Astrocyte of the hippocampus (primary cell): ENCODE measurements around the gene NOTUM.

ENCODE experiments used
- DNase-seq: peaks from one replicate; pipeline ENCODE4 v3.0.0; 2011; ENCODE audit warnings: low read depth, low spot score

Gene NOTUM

GRCh38 chr17:81978524-81979298 lies 17.7 kb upstream of the NOTUM start:
- no peak for DNase-seq

DNA sequence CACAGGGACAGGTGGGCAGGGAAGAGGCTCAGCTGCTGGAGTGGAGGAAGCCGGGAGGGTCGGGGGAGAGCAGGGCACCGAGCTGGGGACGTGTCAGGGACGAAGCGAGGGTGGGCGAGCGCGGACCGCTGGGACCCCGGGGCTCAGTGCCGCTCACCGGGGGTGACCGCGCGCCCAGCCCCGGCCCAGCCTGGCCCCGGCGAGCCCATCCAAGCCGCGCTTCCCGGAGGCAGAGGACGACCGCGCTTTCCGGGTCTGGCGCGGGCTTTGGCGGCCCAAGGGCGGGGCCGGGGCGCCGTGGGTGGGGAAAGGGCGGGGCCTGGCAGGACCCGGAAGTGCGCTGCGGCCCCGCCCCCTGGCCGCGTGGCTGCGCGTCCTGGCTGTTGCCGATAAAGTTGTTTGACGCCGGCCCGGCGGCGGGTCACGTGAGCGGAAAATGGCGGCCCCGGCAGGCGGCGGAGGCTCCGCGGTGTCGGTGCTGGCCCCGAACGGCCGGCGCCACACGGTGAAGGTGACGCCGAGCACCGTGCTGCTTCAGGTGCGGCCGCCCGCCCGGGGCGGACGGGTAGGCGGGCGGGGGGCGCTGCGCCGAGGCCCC lies 16.3 kb upstream of the NOTUM start, which contains the start of gene ASPSCR1:
Gene ASPSCR1, plus strand, starts transcription at position 419 of the 598 bp plus-strand sequence. Its CDS starts 18 bp downstream, at position 437.
- DNase-seq: peak; percentile 97

- DNase-seq: peak; percentile 39
Observed at GRCh38 chr17:81976332-81977210, 15.6 kb upstream of the NOTUM start.

DNA sequence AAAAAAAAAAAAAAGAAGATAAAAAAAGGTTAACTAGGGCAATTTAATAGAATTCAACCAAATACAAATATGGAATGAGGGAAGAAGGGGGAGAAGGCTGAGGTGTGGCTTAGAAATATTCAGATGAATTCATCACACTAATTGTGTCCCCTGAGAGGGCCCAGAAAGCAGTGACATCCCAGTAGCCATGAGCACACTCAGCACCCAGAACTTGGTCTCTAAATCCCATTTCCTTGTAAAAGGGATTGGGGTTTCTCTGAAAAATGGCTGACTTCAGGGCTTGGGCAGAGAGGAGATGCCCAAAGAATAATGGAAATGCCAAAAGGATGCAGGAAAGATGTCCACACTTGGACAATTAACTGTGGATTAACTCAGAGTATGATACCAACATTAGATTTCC lies 12.4 kb upstream of the NOTUM start:
- no peak for DNase-seq

DNA sequence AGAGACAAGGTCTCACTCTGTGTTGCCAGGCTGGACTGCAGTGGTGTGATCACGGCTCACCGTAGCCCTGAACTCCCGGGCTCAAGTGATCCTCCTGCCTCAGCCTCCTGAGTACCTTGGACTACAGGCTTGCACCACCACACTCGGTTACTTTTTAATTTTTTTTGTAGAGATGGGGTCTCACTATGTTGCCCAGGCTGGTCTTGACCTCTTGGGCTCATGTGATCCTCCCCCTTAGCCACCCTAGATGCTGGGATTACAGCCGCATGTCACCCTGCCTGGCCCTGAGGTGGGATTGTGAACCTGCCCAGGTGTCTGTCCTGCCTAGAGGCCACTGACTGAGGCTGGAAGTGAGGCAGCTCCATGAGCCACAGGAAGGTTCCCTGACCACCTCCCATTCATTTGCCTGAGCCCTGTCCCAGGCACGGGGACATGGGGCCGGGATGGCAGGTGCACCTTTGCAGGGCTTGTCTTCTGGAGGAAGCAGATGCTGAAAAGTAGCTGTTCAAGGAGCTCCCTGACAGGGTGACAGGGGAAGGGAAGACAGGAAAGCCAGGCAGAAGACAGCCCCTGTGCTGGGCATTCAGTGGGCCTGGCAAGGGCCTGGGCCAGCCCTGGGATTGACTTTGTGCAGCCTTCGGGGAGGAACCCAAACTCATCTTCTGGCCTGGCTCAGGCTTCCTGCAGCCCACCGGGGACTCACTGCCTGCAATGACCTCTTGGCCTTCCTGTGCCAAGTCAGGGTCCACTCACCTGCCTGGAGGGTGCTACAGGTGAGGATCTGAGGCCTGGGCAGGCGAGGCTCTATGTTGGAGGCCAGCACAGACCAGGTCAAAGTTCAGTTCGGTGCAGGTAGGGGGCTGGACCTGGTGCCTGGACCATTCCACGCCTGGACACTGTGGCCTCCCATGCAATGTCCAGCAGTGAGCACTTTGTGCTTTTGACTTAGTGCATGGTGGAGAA lies 8.1 kb upstream of the NOTUM start:
- DNase-seq: no peak

DNA sequence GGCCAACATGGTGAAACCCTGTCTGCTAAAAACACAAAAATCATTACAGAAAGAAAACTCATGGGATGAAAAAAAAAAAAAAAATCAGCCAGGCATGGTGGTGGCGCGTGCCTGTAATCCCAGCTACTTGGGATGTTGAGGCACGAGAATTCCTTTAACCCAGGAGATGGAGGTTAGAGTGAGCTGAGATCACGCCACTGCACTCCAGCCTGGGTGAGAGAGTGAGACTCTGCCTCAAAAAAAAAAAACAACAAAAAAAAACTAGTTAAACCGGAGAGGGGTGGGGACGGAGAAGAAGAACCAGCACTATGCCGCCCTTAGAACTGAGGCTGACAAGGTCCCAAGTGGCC lies 7.4 kb upstream of the NOTUM start:
- no peak for DNase-seq

- DNase-seq: peak; percentile 88
Observed at GRCh38 chr17:81967533-81968395, 6.8 kb upstream of the NOTUM start.

DNA sequence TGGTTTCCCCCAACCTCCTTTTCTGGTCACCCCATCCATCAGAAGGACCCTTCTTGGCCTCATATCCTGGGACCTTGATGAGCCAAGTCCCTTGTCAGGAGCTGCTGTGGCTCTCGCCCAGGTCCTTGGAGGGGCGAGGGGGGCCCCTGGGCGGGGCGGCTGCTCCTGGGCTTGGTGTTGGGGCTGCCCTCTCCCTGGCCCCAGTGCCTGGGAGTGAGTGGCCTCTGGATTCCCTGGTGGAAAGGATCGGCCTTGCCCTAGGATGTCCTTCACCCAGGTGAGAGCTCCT lies 6.2 kb upstream of the NOTUM start:
- no peak for DNase-seq

DNA sequence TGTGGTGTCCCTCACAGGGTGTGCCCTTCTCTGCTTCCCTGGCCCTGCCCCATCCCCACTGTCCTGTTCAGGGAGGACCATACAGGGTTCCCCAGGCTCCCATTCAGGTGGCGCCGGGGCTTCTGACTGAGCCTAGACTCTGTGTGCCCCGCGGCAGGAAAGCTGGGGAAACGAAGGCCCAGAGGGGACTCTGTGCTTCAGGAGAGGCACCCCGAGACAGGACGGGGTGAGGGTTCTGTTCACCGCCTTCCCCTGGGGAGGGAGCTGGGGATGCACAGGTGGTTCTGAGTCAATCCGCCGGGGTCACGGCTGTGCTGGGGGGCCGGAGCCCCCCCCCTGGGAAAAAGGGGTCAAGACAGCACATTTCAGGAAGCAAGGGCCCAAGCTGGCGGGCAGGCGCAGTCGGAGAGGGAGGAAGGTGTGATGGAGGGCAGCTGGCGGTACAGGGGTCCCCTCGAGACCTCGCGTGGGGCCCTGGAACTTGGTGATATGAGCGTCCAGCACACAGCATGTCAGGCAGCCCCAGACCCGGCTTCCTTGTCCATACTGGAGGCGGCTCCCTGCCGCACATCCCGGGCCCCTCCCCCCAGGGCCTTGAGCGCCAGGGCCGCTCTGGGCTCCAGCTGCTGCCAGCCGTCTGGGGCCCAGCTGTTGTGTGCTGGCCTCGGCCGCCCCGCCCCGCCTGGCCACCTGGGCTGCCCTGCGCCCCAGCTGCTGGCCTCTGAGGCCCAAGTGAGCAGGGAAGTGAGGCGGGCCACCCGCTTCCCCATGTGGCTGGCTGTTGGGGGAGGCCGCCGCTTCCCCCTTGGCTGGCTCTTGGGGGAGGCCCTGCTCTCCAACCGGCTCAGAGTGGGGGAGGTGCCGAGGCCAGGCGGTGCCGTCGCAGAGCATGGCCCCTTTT lies 5.6 kb upstream of the NOTUM start:
- no peak for DNase-seq

DNA sequence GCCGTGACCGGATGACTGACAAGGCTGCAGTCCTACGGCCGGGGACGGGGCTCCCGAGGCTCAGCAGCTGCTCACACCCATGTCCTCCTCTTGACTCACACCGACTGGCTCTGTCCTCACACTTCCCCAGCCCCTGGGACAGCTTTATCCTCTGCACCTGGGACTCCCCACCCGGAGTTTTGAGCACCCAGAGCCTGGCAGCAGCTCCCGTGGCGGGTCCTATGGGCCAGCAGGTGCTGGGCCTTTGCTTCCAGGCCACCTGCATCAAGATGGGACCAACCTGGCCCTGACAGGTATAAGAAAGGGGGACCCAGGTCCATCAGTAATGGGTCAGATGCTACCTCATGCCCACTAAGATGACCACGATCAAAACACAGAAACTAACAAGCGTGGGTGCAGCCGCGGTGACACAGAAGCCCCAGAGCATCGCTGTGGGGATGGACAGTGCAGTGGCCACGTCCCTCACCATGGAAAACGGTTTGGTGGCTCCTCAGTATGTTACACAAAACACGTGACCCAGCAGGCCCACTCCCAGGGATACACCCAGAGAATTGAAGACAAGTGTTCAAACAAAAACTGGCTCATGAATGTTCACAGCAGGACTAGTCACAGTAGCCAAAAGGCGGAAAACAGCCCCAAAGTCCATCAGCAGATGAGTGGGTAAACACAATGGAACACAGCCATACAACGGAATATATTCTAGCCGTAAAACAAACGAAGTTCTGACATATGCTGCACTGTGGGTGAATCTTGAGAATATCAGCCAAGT lies 3.3 kb upstream of the NOTUM start:
- no peak for DNase-seq

GRCh38 chr17:81962499-81963441 lies 1.8 kb upstream of the NOTUM start:
- no peak for DNase-seq

GRCh38 chr17:81961521-81962498 lies 823 bp upstream of the NOTUM start:
- DNase-seq: peak; percentile 15

GRCh38 chr17:81960130-81960958 lies 643 bp downstream of the NOTUM start:
- peak; percentile 26 for DNase-seq

GRCh38 chr17:81959362-81960129 lies 1.4 kb downstream of the NOTUM start:
- peak; percentile 82 for DNase-seq
